A673 (cell line): ENCODE results near the gene MPO. TPM values are rescaled to one million over a fixed set of nuclear protein-coding genes. Genes with fewer than 3 reads are reported as not detected.

ENCODE experiments used
- BruUV-seq: library from RNA; stranded (reverse); fragments of 400-500 nt; replicated peaks from 2 replicates; lab custom pipeline; 2021; lab: Mats Ljungman, UMichigan
- CTCF ChIA-PET: fragments of 300-600 bp; sonication (Branson Sonifier 250); formaldehyde crosslinking; loops from one replicate; lab custom pipeline; 2022; ENCODE audit warnings: antibody characterized with exemption; lab: Charles Lee
- POLR2A ChIA-PET: fragments of 300-600 bp; sonication (Branson Sonifier 250); formaldehyde crosslinking; loops from one replicate; lab custom pipeline; 2022; ENCODE audit warnings: antibody characterized with exemption; ENCODE audit not compliant: low non-redundant PET; lab: Charles Lee
- DNase-seq: peaks from one replicate; pipeline ENCODE4 v3.0.0-alpha.2; 2015; ENCODE audit warnings: low spot score
- H3K27ac ChIP-seq: fragments of 200-600 bp; sonication (generic); 2 replicates; pipeline ENCODE4 v1.5.1; 2016; ENCODE audit warnings: mixed run types, low read depth, mild to moderate bottlenecking, mixed read lengths, antibody characterized with exemption, low read length; ENCODE audit not compliant: poor library complexity, severe bottlenecking
- H3K27me3 ChIP-seq: fragments of 200-600 bp; sonication (generic); replicated peaks from 2 replicates; pipeline ENCODE4 v1.6.1; 2017; ENCODE audit warnings: mixed run types, low read depth, mild to moderate bottlenecking, mixed read lengths, antibody characterized with exemption, low read length; ENCODE audit not compliant: insufficient read depth, poor library complexity
- H3K36me3 ChIP-seq: fragments of 200-600 bp; sonication (generic); 2 replicates; pipeline ENCODE4 v1.6.1; 2016; ENCODE audit warnings: mixed run types, mild to moderate bottlenecking, mixed read lengths, antibody characterized with exemption, low read length; ENCODE audit not compliant: insufficient read depth, poor library complexity, severe bottlenecking
- H3K4me1 ChIP-seq: fragments of 200-600 bp; sonication (generic); 2 replicates; pipeline ENCODE4 v1.6.1; 2017; ENCODE audit warnings: mixed run types, mild to moderate bottlenecking, mixed read lengths, antibody characterized with exemption, low read length; ENCODE audit not compliant: insufficient read depth, poor library complexity, severe bottlenecking
- H3K4me3 ChIP-seq: fragments of 200-600 bp; sonication (generic); 2 replicates; pipeline ENCODE4 v1.5.1; 2016; ENCODE audit warnings: low read depth, mixed run types, mild to moderate bottlenecking, mixed read lengths, low read length; ENCODE audit not compliant: poor library complexity, severe bottlenecking
- H3K9me3 ChIP-seq: fragments of 200-600 bp; sonication (generic); 2 replicates; pipeline ENCODE4 v1.6.1; 2016; ENCODE audit warnings: mixed run types, low read depth, mild to moderate bottlenecking, mixed read lengths, antibody characterized with exemption, low read length; ENCODE audit not compliant: poor library complexity, severe bottlenecking
- CTCF ChIP-seq: fragments of 300-800, 200-600 bp; sonication (generic); conservative IDR thresholded peaks from 2 replicates; pipeline ENCODE4 v1.5.1; 2017; ENCODE audit warnings: low read depth, mild to moderate bottlenecking, antibody characterized with exemption, low read length, moderate library complexity, mixed read lengths
- EZH2 ChIP-seq: fragments of 200-600 bp; sonication (generic); IDR thresholded peaks from 2 replicates; pipeline ENCODE4 v1.6.1; 2017; ENCODE audit warnings: borderline replicate concordance, low read depth, mild to moderate bottlenecking, mixed read lengths, antibody characterized with exemption, low read length; ENCODE audit not compliant: poor library complexity, severe bottlenecking
- intact Hi-C: fragments of 100-400 bp; cut with micrococcal nuclease; formaldehyde crosslinking; loops from one replicate; pipeline ENCODE4 v1.10.0; 2022; ENCODE audit not compliant: unreplicated experiment
- total RNA-seq: library from RNA; stranded (reverse); gene quantifications from 2 replicates; pipeline ENCODE4 v1.2.3, GENCODE V29; 2021

Gene MPO
- total RNA-seq, 1 experiment from 2014 or later, result not detected

GRCh38 chr17:58224315-58224714 is 56.4 kb downstream of the MPO start:
- no peak for TF ChIP-seq CTCF
- TF ChIP-seq EZH2, result no peak
- intact Hi-C loops, result no loop called here
- peaks cover 5% of the 10 kb centered on the region for H3K4me1 ChIP-seq
- no peak overlapping the region for H3K4me3 ChIP-seq
- no peak overlapping the region for H3K27ac ChIP-seq
- no peaks in the 10 kb centered on the region for H3K9me3 ChIP-seq
- ChIA-PET POLR2A (no interaction called here), CTCF (interaction anchor here (0.8 kb wide), 1 partner anchor 26 kb away, joined by 3 read pairs; no protein-coding TSS in a partner anchor)
- no TSS peak for BruUV-seq
- no peaks in the 10 kb centered on the region for H3K36me3 ChIP-seq
- H3K27me3 ChIP-seq, result no peaks in the 10 kb centered on the region
- DNase-seq, result peak; percentile 42

Other genes with a start within 250 kb of the MPO start
- gene DYNLL2, start 197.5 kb downstream of the MPO start, total RNA-seq, result 29.1 and 29.8 TPM in 2 replicates
- gene OR4D1, start 132.6 kb downstream of the MPO start, total RNA-seq, result not detected in 2 replicates
- not detected in 2 replicates for gene OR4D2, start 114.0 kb downstream of the MPO start, total RNA-seq
- gene EPX, start 88.2 kb downstream of the MPO start, total RNA-seq, result not detected in 2 replicates
- gene MKS1, start 61.7 kb downstream of the MPO start, total RNA-seq, result 28.1 and 38.7 TPM in 2 replicates
- 0.34 TPM in 1 of 2 replicates, not detected in the other for gene LPO, start 42.4 kb downstream of the MPO start, total RNA-seq
- gene TSPOAP1, start 47.9 kb upstream of the MPO start, total RNA-seq, result 0.21 and 0.24 TPM in 2 replicates
- gene SUPT4H1, start 71.3 kb upstream of the MPO start, total RNA-seq, result 93.1 and 106 TPM in 2 replicates
- 0.04 TPM in 1 of 2 replicates, not detected in the other for gene RNF43, start 136.6 kb upstream of the MPO start, total RNA-seq
- 0.06 and 0.17 TPM in 2 replicates for gene HSF5, start 207.5 kb upstream of the MPO start, total RNA-seq
- 79.4 and 81.9 TPM in 2 replicates for gene MTMR4, start 233.7 kb upstream of the MPO start, total RNA-seq